ENCODE data around the gene TRMT13. TPM values are rescaled to one million over a fixed set of nuclear protein-coding genes. Genes with fewer than 3 reads are reported as not detected.

TRMT13 gene
- total RNA-seq, 2 experiments from 2014 or later = 6.3 to 6.9 TPM

- H3K27ac Mint-ChIP-seq = peak overlapping the region; percentile 42
- no peak for ATAC-seq (ENCODE audit: poor library complexity)
- intact Hi-C loops (cut with DNase I, micrococcal nuclease) = no loop called here
Measured at GRCh38 chr1:100152271-100152670, 19.3 kb downstream of the TRMT13 start.

GRCh38 chr1:100162881-100163280 is 29.9 kb downstream of the TRMT13 start:
- Mint-ChIP-seq H3K4me3 (no peak overlapping the region), H3K27me3 (no peaks in the 10 kb centered on the region), H3K9me3 (no peaks in the 10 kb centered on the region), H3K36me3 (ENCODE audit: low read depth) (no peaks in the 10 kb centered on the region), H3K4me1 (ENCODE audit: low read depth) (no peaks in the 10 kb centered on the region), H3K27ac (no peak overlapping the region)
- H3K4me1 ChIP-seq (ENCODE audit: insufficient read depth, low read length) = no peaks in the 10 kb centered on the region
- no peaks in the 10 kb centered on the region for H3K36me3 ChIP-seq (ENCODE audit: insufficient read depth, low read length)
- TF ChIP-seq CTCF (IDR thresholded peaks at IDR 0.05) = no peak
- ATAC-seq (ENCODE audit: poor library complexity) = no peak
- no peak for DNase-seq
- no peak overlapping the region for H3K4me3 ChIP-seq (ENCODE audit: low read length)
- no peak overlapping the region for H3K27ac ChIP-seq (ENCODE audit: low read depth in 1 of 2, low read length in 2 of 2)
- no peaks in the 10 kb centered on the region for H3K9me3 ChIP-seq (ENCODE audit: control insufficient read depth in 1 of 2, insufficient read depth in 1 of 2, low read length in 2 of 2)
- CTCF ChIA-PET = interaction anchor here (1.3 kb wide), 1 partner anchor 10 kb away, joined by 4 read pairs; no protein-coding TSS in a partner anchor
- intact Hi-C loops (cut with DNase I, micrococcal nuclease) = no loop called here
- no peaks in the 10 kb centered on the region for H3K27me3 ChIP-seq (ENCODE audit: control insufficient read depth in 1 of 2, insufficient read depth in 2 of 2, low read length in 2 of 2)
- POLR2A ChIA-PET = no interaction called here

More at GRCh38 chr1:100152271-100152670, 19.3 kb downstream of the TRMT13 start:
- DNase-seq = peak in 1 of 14 experiments; percentile 6
- POLR2A ChIA-PET = interaction anchor here (1.0 kb wide), 1 partner anchor 19 kb away, joined by 3 read pairs; the partner anchor contains the start of gene TRMT13
- Mint-ChIP-seq H3K4me3 (no peak overlapping the region), H3K9me3 (no peaks in the 10 kb centered on the region), H3K27me3 (no peaks in the 10 kb centered on the region), H3K36me3 (ENCODE audit: low read depth) (peaks cover 29% of the 10 kb centered on the region), H3K4me1 (ENCODE audit: low read depth) (peaks cover 7% of the 10 kb centered on the region)
- H3K27ac ChIP-seq (ENCODE audit: low read depth in 1 of 2, low read length in 2 of 2) = no peak overlapping the region
- TF ChIP-seq CTCF (IDR thresholded peaks at IDR 0.05) = no peak
- H3K27me3 ChIP-seq (ENCODE audit: control insufficient read depth in 1 of 2, insufficient read depth in 2 of 2, low read length in 2 of 2) = no peaks in the 10 kb centered on the region
- no peaks in the 10 kb centered on the region for H3K4me1 ChIP-seq (ENCODE audit: insufficient read depth, low read length)
- no peaks in the 10 kb centered on the region for H3K9me3 ChIP-seq (ENCODE audit: control insufficient read depth in 1 of 2, insufficient read depth in 1 of 2, low read length in 2 of 2)
- H3K36me3 ChIP-seq (ENCODE audit: insufficient read depth, low read length) = peaks cover 27% of the 10 kb centered on the region
- H3K4me3 ChIP-seq (ENCODE audit: low read length) = no peak overlapping the region
- CTCF ChIA-PET = interaction anchor here (0.5 to 1.0 kb wide), 2 partner anchors 11 to 37 kb away, joined by 3 to 4 read pairs; no protein-coding TSS in a partner anchor

- H3K4me1 ChIP-seq (ENCODE audit: insufficient read depth, low read length) = no peaks in the 10 kb centered on the region
- ChIA-PET POLR2A (no interaction called here), CTCF (interaction anchor here (1.3 kb wide), 1 partner anchor 12 kb away, joined by 4 read pairs; no protein-coding TSS in a partner anchor)
- no peaks in the 10 kb centered on the region for H3K9me3 ChIP-seq (ENCODE audit: control insufficient read depth in 1 of 2, insufficient read depth in 1 of 2, low read length in 2 of 2)
- Mint-ChIP-seq H3K4me3 (no peak overlapping the region), H3K4me1 (ENCODE audit: low read depth) (no peaks in the 10 kb centered on the region), H3K27me3 (no peaks in the 10 kb centered on the region), H3K36me3 (ENCODE audit: low read depth) (no peaks in the 10 kb centered on the region), H3K9me3 (no peaks in the 10 kb centered on the region), H3K27ac (no peak overlapping the region)
- intact Hi-C loops (cut with DNase I, micrococcal nuclease) = no loop called here
- DNase-seq (no peak), ATAC-seq (ENCODE audit: poor library complexity) (no peak)
- no peak overlapping the region for H3K27ac ChIP-seq (ENCODE audit: low read depth in 1 of 2, low read length in 2 of 2)
- no peak overlapping the region for H3K4me3 ChIP-seq (ENCODE audit: low read length)
- no peaks in the 10 kb centered on the region for H3K27me3 ChIP-seq (ENCODE audit: control insufficient read depth in 1 of 2, insufficient read depth in 2 of 2, low read length in 2 of 2)
- no peaks in the 10 kb centered on the region for H3K36me3 ChIP-seq (ENCODE audit: insufficient read depth, low read length)
- TF ChIP-seq CTCF (IDR thresholded peaks at IDR 0.05) = no peak
Measured at GRCh38 chr1:100164216-100164615, 31.3 kb downstream of the TRMT13 start.

Data from CD4-positive, alpha-beta T cell (primary cell).